Measurements from ENCODE around the gene GAS2L2. TPM values are rescaled to one million over a fixed set of nuclear protein-coding genes. Genes with fewer than 3 reads are reported as not detected.

Gene GAS2L2
- polyA plus RNA-seq, 4 donors, result 0.03 TPM; not detected in 2

DNA sequence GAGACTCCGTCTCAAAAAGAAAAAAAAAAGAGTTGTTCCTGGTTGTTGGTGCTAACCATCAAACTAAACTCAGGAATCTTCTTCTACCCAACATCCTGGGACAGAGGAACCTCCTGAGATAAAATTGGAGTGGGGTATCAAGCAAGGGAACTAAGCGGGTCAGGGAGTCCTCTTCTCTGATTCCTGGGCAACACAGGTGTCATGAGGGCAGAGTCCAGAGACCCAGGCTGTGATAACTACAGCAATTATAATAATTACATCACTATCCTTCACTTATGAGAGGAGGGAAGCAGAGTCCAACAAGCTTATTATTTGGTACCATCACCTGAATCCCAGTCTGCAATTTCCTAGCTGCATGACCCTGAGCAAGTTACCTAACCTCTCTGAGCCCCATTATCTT lies 15.8 kb upstream of the GAS2L2 start:
- no peak overlapping the region for H3K27ac ChIP-seq (ENCODE audit: low read depth in 1 of 3, low read length in 2 of 3)
- no peaks in the 10 kb centered on the region for H3K36me3 ChIP-seq (ENCODE audit: control insufficient read depth in 3 of 3, insufficient read depth in 2 of 3, low read depth in 1 of 3, low read length in 3 of 3)
- no peaks in the 10 kb centered on the region for H3K27me3 ChIP-seq (ENCODE audit: control insufficient read depth in 3 of 3, insufficient read depth in 3 of 3, low read length in 3 of 3)
- H3K9me3 ChIP-seq (ENCODE audit: control insufficient read depth in 2 of 2, insufficient read depth in 1 of 2, low read depth in 1 of 2, low read length in 1 of 2), result no peaks in the 10 kb centered on the region
- peaks cover 0 to 13% (median 8%) of the 10 kb centered on the region in 3 donors for H3K4me1 ChIP-seq (ENCODE audit: control insufficient read depth in 3 of 3, insufficient read depth in 2 of 3, low read depth in 1 of 3, low read length in 2 of 3)
- no peak for FAIRE-seq
- 31 to 63% (median 34%) methylated on average over 2 of the region's 2 CpGs for WGBS, 3 donors
- peak; percentile 36 to 85 for DNase-seq
- H3K4me3 ChIP-seq (ENCODE audit: low read depth in 1 of 3, low read length in 3 of 3), result no peak overlapping the region

GRCh38 chr17:35766903-35767510 lies 14.0 kb upstream of the GAS2L2 start:
- 20 to 42% (median 28%) methylated on average over 7 of the region's 7 CpGs for WGBS, 3 donors
- peak; percentile 61 to 74 for DNase-seq
- H3K4me1 ChIP-seq (ENCODE audit: control insufficient read depth in 3 of 3, insufficient read depth in 2 of 3, low read depth in 1 of 3, low read length in 2 of 3), result peaks cover 0 to 8% (median 7%) of the 10 kb centered on the region in 3 donors

DNA sequence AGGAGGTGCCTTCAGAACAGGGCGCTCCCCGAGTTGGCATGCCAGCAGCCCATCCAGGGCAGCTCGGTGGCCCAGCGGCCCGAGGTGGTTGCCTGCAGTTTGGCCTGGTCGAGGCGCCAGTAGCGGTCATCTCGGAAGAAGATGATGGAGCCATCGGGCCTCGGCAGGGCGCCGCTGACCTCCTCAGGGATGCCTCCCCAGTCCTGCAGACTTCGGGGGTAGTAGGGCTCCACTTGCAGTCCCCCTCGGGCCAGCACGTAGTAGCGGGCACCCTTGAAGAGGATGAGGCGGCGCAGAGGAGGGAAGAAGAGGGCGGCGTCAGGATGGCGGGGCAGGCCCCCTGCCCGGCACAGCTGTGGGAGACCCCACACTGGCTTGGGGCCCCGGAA lies 13.4 kb upstream of the GAS2L2 start:
- Histone ChIP-seq H3K36me3 (ENCODE audit: control insufficient read depth in 3 of 3, insufficient read depth in 2 of 3, low read depth in 1 of 3, low read length in 3 of 3) (no peaks in the 10 kb centered on the region), H3K4me3 (ENCODE audit: low read depth in 1 of 3, low read length in 3 of 3) (no peak overlapping the region), H3K27ac (ENCODE audit: low read depth in 1 of 3, low read length in 2 of 3) (no peak overlapping the region), H3K9me3 (ENCODE audit: control insufficient read depth in 2 of 2, insufficient read depth in 1 of 2, low read depth in 1 of 2, low read length in 1 of 2) (no peaks in the 10 kb centered on the region), H3K4me1 (ENCODE audit: control insufficient read depth in 3 of 3, insufficient read depth in 2 of 3, low read depth in 1 of 3, low read length in 2 of 3) (peaks cover 0 to 8% (median 7%) of the 10 kb centered on the region in 3 donors), H3K27me3 (ENCODE audit: control insufficient read depth in 3 of 3, insufficient read depth in 3 of 3, low read length in 3 of 3) (no peaks in the 10 kb centered on the region)
- 88 to 93% (median 93%) methylated on average over 23 to 24 of the region's 24 CpGs for WGBS, 3 donors
- FAIRE-seq (no peak), DNase-seq (no peak)

More at GRCh38 chr17:35766903-35767510, 14.0 kb upstream of the GAS2L2 start:
- no peaks in the 10 kb centered on the region for H3K36me3 ChIP-seq (ENCODE audit: control insufficient read depth in 3 of 3, insufficient read depth in 2 of 3, low read depth in 1 of 3, low read length in 3 of 3)
- H3K4me3 ChIP-seq (ENCODE audit: low read depth in 1 of 3, low read length in 3 of 3), result no peak overlapping the region
- no peak for FAIRE-seq
- H3K27ac ChIP-seq (ENCODE audit: low read depth in 1 of 3, low read length in 2 of 3), result no peak overlapping the region
- H3K9me3 ChIP-seq (ENCODE audit: control insufficient read depth in 2 of 2, insufficient read depth in 1 of 2, low read depth in 1 of 2, low read length in 1 of 2), result no peaks in the 10 kb centered on the region
- no peaks in the 10 kb centered on the region for H3K27me3 ChIP-seq (ENCODE audit: control insufficient read depth in 3 of 3, insufficient read depth in 3 of 3, low read length in 3 of 3)

DNA sequence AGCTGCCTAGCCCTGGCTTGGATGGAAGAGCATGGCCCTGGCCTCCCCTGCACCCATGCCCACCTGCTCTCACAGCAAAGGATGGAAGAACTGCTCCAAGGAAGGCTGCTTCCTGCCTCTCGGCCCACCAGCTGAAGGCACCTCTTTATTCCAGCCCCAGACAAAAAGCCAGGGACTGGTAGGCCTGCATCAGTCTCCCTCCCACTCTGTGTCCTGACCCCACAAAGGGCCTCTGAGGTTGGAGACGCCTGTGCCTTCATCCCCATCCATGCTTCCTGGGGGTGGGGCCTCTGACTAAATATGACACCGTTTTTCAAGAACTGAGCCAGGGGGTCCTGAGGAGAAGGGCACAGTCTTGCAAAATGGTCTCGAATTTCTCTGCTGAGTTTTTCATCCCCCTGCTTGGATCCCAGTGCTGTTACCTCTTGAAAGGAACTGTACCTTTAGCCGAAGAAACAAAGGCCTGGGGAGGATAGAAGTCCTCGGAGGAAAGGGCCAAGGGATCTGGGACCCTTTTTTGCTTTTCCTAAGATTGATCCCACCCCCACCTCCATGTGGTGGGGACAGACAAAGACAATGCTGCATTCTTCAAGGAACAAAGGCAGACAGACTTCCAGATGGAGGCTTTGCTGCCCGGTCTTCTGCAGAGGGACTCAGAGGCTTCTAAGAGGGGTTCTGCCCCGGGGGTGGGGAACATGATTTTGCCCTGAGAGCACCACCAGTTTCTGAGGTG lies 12.9 kb upstream of the GAS2L2 start:
- H3K4me1 ChIP-seq (ENCODE audit: control insufficient read depth in 3 of 3, insufficient read depth in 2 of 3, low read depth in 1 of 3, low read length in 2 of 3), result peaks cover 0 to 8% (median 7%) of the 10 kb centered on the region in 3 donors
- WGBS, 3 donors, result 75 to 86% (median 85%) methylated on average over 8 of the region's 8 CpGs

DNA sequence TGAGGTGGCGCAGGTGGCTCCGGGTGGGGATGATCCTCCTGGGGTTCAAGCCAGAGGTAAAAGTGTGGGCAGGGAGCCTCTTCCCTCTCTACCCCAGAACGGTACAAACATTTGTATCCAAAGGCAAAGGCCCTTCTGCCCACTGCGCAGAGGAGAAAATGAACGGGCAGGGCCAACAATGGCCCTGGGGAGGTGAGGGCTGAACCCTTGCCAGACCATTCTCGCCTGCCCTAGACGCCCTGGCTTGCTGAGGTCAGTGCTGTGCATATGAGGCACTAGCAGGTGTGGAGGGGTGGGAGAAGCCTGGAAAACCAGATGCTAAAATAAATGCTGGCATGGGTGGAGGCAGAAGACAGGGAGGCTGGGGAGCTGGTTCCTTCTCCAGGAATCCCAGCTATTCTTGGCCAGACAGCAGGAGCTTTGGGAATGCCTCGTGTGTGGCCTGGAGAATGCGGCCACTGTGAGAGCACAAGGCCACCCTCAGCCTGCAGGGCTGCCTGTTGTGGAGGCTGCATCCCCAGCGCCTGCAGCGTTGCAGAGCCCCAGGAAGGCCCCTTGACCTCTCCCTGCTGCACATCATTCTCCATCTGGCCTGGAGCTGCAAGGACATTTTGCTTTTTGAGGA lies 12.2 kb upstream of the GAS2L2 start:
- H3K27ac ChIP-seq (ENCODE audit: low read depth in 1 of 3, low read length in 2 of 3), result no peak overlapping the region
- no peaks in the 10 kb centered on the region for H3K36me3 ChIP-seq (ENCODE audit: control insufficient read depth in 3 of 3, insufficient read depth in 2 of 3, low read depth in 1 of 3, low read length in 3 of 3)
- peak overlapping the region in 1 of 3 donors; percentile 64 for H3K4me3 ChIP-seq (ENCODE audit: low read depth in 1 of 3, low read length in 3 of 3)
- FAIRE-seq (no peak), DNase-seq (no peak)
- H3K9me3 ChIP-seq (ENCODE audit: control insufficient read depth in 2 of 2, insufficient read depth in 1 of 2, low read depth in 1 of 2, low read length in 1 of 2), result no peaks in the 10 kb centered on the region
- WGBS, 3 donors, result 58 to 68% (median 60%) methylated on average over 11 of the region's 11 CpGs
- H3K27me3 ChIP-seq (ENCODE audit: control insufficient read depth in 3 of 3, insufficient read depth in 3 of 3, low read length in 3 of 3), result no peaks in the 10 kb centered on the region
- H3K4me1 ChIP-seq (ENCODE audit: control insufficient read depth in 3 of 3, insufficient read depth in 2 of 3, low read depth in 1 of 3, low read length in 2 of 3), result peaks cover 0 to 8% (median 7%) of the 10 kb centered on the region in 3 donors

More for the DNA sequence above, 12.9 kb upstream of the GAS2L2 start:
- H3K4me3 ChIP-seq (ENCODE audit: low read depth in 1 of 3, low read length in 3 of 3), result no peak overlapping the region
- H3K27ac ChIP-seq (ENCODE audit: low read depth in 1 of 3, low read length in 2 of 3), result no peak overlapping the region
- no peaks in the 10 kb centered on the region for H3K9me3 ChIP-seq (ENCODE audit: control insufficient read depth in 2 of 2, insufficient read depth in 1 of 2, low read depth in 1 of 2, low read length in 1 of 2)
- no peaks in the 10 kb centered on the region for H3K36me3 ChIP-seq (ENCODE audit: control insufficient read depth in 3 of 3, insufficient read depth in 2 of 3, low read depth in 1 of 3, low read length in 3 of 3)
- FAIRE-seq (no peak), DNase-seq (no peak)
- no peaks in the 10 kb centered on the region for H3K27me3 ChIP-seq (ENCODE audit: control insufficient read depth in 3 of 3, insufficient read depth in 3 of 3, low read length in 3 of 3)

DNA sequence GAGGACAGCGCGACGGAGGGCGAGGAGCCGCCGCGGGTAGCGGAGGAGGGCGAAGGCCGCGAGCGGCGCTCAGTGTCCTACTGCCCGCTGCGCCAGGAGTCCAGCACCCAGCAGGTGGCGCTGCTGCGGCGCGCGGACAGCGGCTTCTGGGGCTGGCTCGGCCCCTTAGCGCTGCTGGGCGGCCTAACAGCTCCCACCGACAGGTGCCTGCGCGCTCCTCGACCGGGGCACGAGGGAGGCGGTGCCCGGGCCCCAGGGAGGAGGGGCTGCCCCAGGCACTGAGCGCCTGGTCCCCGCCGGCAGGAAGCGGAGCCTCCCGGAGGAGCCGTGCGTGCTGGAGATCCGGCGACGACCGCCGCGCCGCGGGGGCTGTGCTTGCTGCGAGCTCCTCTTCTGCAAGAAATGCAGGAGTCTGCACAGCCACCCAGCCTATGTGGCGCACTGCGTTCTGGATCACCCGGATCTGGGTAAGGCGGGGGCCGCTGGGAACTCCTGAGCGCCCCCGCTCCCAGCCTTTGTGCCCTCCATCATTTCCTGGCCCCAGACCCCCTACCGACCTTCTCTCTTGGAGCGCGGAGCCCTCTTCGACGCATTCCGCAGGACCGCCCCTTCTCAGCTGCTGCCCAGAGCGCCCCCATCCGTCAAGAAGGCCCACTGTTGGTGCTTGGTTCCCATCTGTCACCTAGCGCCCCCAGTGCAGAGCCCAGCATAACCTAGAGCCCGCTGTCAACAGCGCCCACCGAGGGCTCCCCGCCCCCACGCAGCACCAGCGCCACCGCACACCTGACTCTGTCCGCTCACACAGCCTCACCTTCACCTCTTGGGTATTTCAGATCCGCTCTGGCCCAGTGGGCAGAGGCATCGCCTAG lies 11.3 kb upstream of the GAS2L2 start:
- DNase-seq, result peak; percentile 88 to 97
- Histone ChIP-seq H3K4me3 (ENCODE audit: low read depth in 1 of 3, low read length in 3 of 3) (peak overlapping the region; percentile 34 to 64 (median 56)), H3K4me1 (ENCODE audit: control insufficient read depth in 3 of 3, insufficient read depth in 2 of 3, low read depth in 1 of 3, low read length in 2 of 3) (peaks cover 0 to 7% (median 4%) of the 10 kb centered on the region in 3 donors), H3K9me3 (ENCODE audit: control insufficient read depth in 2 of 2, insufficient read depth in 1 of 2, low read depth in 1 of 2, low read length in 1 of 2) (no peaks in the 10 kb centered on the region), H3K27me3 (ENCODE audit: control insufficient read depth in 3 of 3, insufficient read depth in 3 of 3, low read length in 3 of 3) (no peaks in the 10 kb centered on the region), H3K36me3 (ENCODE audit: control insufficient read depth in 3 of 3, insufficient read depth in 2 of 3, low read depth in 1 of 3, low read length in 3 of 3) (no peaks in the 10 kb centered on the region), H3K27ac (ENCODE audit: low read depth in 1 of 3, low read length in 2 of 3) (peak overlapping the region in 1 of 3 donors; percentile 71)
- WGBS, 3 donors, result 3 to 4% (median 4%) methylated on average over 59 to 75 of the region's 75 CpGs
- no peak for FAIRE-seq

- 32 to 41% (median 33%) methylated on average over 12 to 17 of the region's 17 CpGs for WGBS, 3 donors
- DNase-seq, result no peak
- Histone ChIP-seq H3K9me3 (ENCODE audit: control insufficient read depth in 2 of 2, insufficient read depth in 1 of 2, low read depth in 1 of 2, low read length in 1 of 2) (no peaks in the 10 kb centered on the region), H3K4me1 (ENCODE audit: control insufficient read depth in 3 of 3, insufficient read depth in 2 of 3, low read depth in 1 of 3, low read length in 2 of 3) (peaks cover 0 to 2% (median under 1%) of the 10 kb centered on the region in 3 donors), H3K36me3 (ENCODE audit: control insufficient read depth in 3 of 3, insufficient read depth in 2 of 3, low read depth in 1 of 3, low read length in 3 of 3) (no peaks in the 10 kb centered on the region), H3K4me3 (ENCODE audit: low read depth in 1 of 3, low read length in 3 of 3) (peak overlapping the region in 2 of 3 donors; percentile 56 to 64), H3K27me3 (ENCODE audit: control insufficient read depth in 3 of 3, insufficient read depth in 3 of 3, low read length in 3 of 3) (no peaks in the 10 kb centered on the region), H3K27ac (ENCODE audit: low read depth in 1 of 3, low read length in 2 of 3) (no peak overlapping the region)
- FAIRE-seq, result no peak
These were observed 10.7 kb upstream of the GAS2L2 start for GRCh38 chr17:35763767-35764122.

DNA sequence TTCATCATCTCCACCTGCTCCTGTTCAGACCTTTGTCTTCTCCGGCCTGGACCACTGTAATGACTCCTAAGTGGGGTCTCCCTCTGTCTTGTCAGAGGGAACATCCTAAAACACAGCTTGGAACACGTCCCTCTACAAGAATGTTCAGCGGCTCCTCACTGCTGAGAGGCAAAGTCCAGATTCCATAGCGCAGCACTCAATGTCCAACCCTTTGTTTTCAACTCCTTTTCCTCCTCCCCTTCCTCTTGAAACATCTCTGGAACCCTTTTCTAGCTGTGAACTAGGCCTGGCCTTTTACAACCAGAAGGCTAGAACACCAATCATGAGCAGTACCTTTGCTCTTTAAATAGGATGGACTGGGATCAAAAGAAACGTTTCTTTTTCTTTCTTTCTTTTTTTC lies 8.6 kb upstream of the GAS2L2 start:
- DNase-seq, result peak in 1 of 2 donors; percentile 44
- Histone ChIP-seq H3K9me3 (ENCODE audit: control insufficient read depth in 2 of 2, insufficient read depth in 1 of 2, low read depth in 1 of 2, low read length in 1 of 2) (no peaks in the 10 kb centered on the region), H3K27me3 (ENCODE audit: control insufficient read depth in 3 of 3, insufficient read depth in 3 of 3, low read length in 3 of 3) (no peaks in the 10 kb centered on the region), H3K4me1 (ENCODE audit: control insufficient read depth in 3 of 3, insufficient read depth in 2 of 3, low read depth in 1 of 3, low read length in 2 of 3) (no peaks in the 10 kb centered on the region), H3K4me3 (ENCODE audit: low read depth in 1 of 3, low read length in 3 of 3) (no peak overlapping the region), H3K27ac (ENCODE audit: low read depth in 1 of 3, low read length in 2 of 3) (no peak overlapping the region), H3K36me3 (ENCODE audit: control insufficient read depth in 3 of 3, insufficient read depth in 2 of 3, low read depth in 1 of 3, low read length in 3 of 3) (no peaks in the 10 kb centered on the region)
- 25 to 75% (median 52%) methylated on average over 5 of the region's 5 CpGs for WGBS, 3 donors
- FAIRE-seq, result no peak

All from small intestine (tissue), 7 donors.